GM23338 (cell line): ENCODE data around the gene IL20. TPM values are rescaled to one million over a fixed set of nuclear protein-coding genes. Genes with fewer than 3 reads are reported as not detected.

Experiments used
- ATAC-seq: fragments of 200-7000 bp; cut with Tn5 transposase; 3 replicates; pipeline ENCODE4 v1.9.1; 2020
- DNase-seq: peaks from one replicate; pipeline ENCODE4 v3.0.0-alpha.2; 2015; ENCODE audit warnings: low spot score
- H2AFZ ChIP-seq: fragments of 200-600 bp; sonication (generic); 2 replicates; pipeline ENCODE4 v1.8.0; 2016; ENCODE audit warnings: antibody characterized with exemption, mild to moderate bottlenecking, moderate library complexity
- H3F3A ChIP-seq: fragments of 200-600 bp; sonication (generic); replicated peaks from 2 replicates; pipeline ENCODE4 v1.8.0; 2017; ENCODE audit warnings: antibody characterized with exemption, mixed run types, low read depth
- H3K27ac ChIP-seq: fragments of 200-600 bp; sonication (generic); 2 replicates; pipeline ENCODE4 v1.6.1; 2016; ENCODE audit warnings: low read depth
- H3K27me3 ChIP-seq: fragments of 200-600 bp; sonication (generic); 2 replicates; pipeline ENCODE4 v1.8.0; 2016; ENCODE audit warnings: mild to moderate bottlenecking, mixed run types, moderate library complexity; ENCODE audit not compliant: insufficient read depth
- H3K36me3 ChIP-seq: fragments of 200-600 bp; sonication (generic); 2 replicates; pipeline ENCODE4 v1.8.0; 2016; ENCODE audit warnings: mild to moderate bottlenecking; ENCODE audit not compliant: insufficient read depth
- H3K4me1 ChIP-seq: fragments of 200-600 bp; sonication (generic); 2 replicates; pipeline ENCODE4 v1.8.0; 2016; ENCODE audit warnings: mild to moderate bottlenecking, moderate library complexity; ENCODE audit not compliant: insufficient read depth
- H3K4me2 ChIP-seq: fragments of 200-600 bp; sonication (generic); 2 replicates; pipeline ENCODE4 v1.7.1; 2017; ENCODE audit warnings: mixed run types
- H3K4me3 ChIP-seq: fragments of 200-600 bp; sonication (generic); 2 replicates; pipeline ENCODE4 v1.6.1; 2016; ENCODE audit warnings: mixed run types
- H3K79me2 ChIP-seq: fragments of 200-600 bp; sonication (generic); replicated peaks from 2 replicates; pipeline ENCODE4 v1.8.0; 2017; ENCODE audit warnings: mild to moderate bottlenecking; ENCODE audit not compliant: insufficient read depth
- H3K9me2 ChIP-seq: fragments of 200-600 bp; sonication (generic); 2 replicates; pipeline ENCODE4 v1.8.0; 2017; ENCODE audit not compliant: insufficient read depth
- H4K20me1 ChIP-seq: fragments of 200-600 bp; sonication (generic); replicated peaks from 2 replicates; pipeline ENCODE4 v1.8.0; 2017; ENCODE audit warnings: mild to moderate bottlenecking; ENCODE audit not compliant: insufficient read depth
- H3K27ac Mint-ChIP-seq: 2 replicates; pipeline ENCODE4 v1.8.0; 2020; ENCODE audit warnings: inconsistent platforms, mild to moderate bottlenecking, moderate library complexity, mixed read lengths
- H3K27me3 Mint-ChIP-seq: 3 replicates; pipeline ENCODE4 v1.8.0; 2022; ENCODE audit warnings: low read depth, mild to moderate bottlenecking, moderate library complexity, mixed read lengths, inconsistent platforms; ENCODE audit not compliant: insufficient read depth, poor library complexity
- H3K36me3 Mint-ChIP-seq: 3 replicates; pipeline ENCODE4 v1.8.0; 2021; ENCODE audit warnings: low read depth, mild to moderate bottlenecking, inconsistent platforms, moderate library complexity, mixed read lengths
- H3K4me1 Mint-ChIP-seq: 3 replicates; pipeline ENCODE4 v1.8.0; 2020; ENCODE audit warnings: mild to moderate bottlenecking, inconsistent platforms, mixed read lengths
- H3K4me3 Mint-ChIP-seq: 3 replicates; pipeline ENCODE4 v1.8.0; 2021; ENCODE audit warnings: moderate library complexity, mild to moderate bottlenecking, inconsistent platforms, mixed read lengths
- H3K9me3 Mint-ChIP-seq: 3 replicates; pipeline ENCODE4 v1.8.0; 2020; ENCODE audit warnings: moderate library complexity, mild to moderate bottlenecking, inconsistent platforms, mixed read lengths
- CREB1 ChIP-seq: fragments of 250-450 bp; sonication (Bioruptor Pico); IDR thresholded peaks from 2 replicates; pipeline ENCODE4 v1.5.0; 2020; ENCODE audit warnings: low read depth, mild to moderate bottlenecking, moderate library complexity
- EZH2 ChIP-seq: fragments of 200-600 bp; sonication (generic); IDR thresholded peaks from one replicate; pipeline ENCODE4 v1.8.0; 2017; ENCODE audit warnings: antibody characterized with exemption, mild to moderate bottlenecking, low read depth; ENCODE audit not compliant: unreplicated experiment
- EZH2phosphoT487 ChIP-seq: fragments of 200-600 bp; sonication (generic); IDR thresholded peaks from one replicate; pipeline ENCODE4 v1.8.1; 2018; ENCODE audit warnings: antibody characterized with exemption; ENCODE audit not compliant: unreplicated experiment
- JUNB ChIP-seq: IDR thresholded peaks from one replicate; pipeline ENCODE4 v1.6.1; 2016; ENCODE audit warnings: antibody characterized with exemption; ENCODE audit not compliant: unreplicated experiment
- NANOG ChIP-seq: IDR thresholded peaks from 2 replicates; pipeline ENCODE4 v1.6.1; 2016; ENCODE audit warnings: antibody characterized with exemption, borderline replicate concordance
- POLR2AphosphoS5 ChIP-seq: IDR thresholded peaks from 2 replicates; pipeline ENCODE4 v1.6.1; 2016; ENCODE audit warnings: antibody characterized with exemption, low read depth
- STAT1 ChIP-seq: IDR thresholded peaks from one replicate; pipeline ENCODE4 v1.6.1; 2016; ENCODE audit warnings: antibody characterized with exemption; ENCODE audit not compliant: unreplicated experiment
- ZNF114 ChIP-seq: fragments of 250-450 bp; sonication (Bioruptor Pico); IDR thresholded peaks from 2 replicates; pipeline ENCODE4 v1.5.0; 2020; ENCODE audit warnings: mild to moderate bottlenecking, moderate library complexity
- ZNF331 ChIP-seq: fragments of 250-450 bp; sonication (Bioruptor Pico); IDR thresholded peaks from 2 replicates; pipeline ENCODE4 v1.5.0; 2020; ENCODE audit warnings: low read depth, mild to moderate bottlenecking, moderate library complexity
- polyA plus RNA-seq: library from polyadenylated mRNA; unstranded; fragments of >200 nt; fragmentation: Nextera tagmentation; extraction: Ambion mirVana; gene quantifications from 2 replicates; pipeline ENCODE4 v1.2.1, GENCODE V29; 2016
- total RNA-seq: library from RNA; depleted of rRNA; stranded (reverse); fragments of >200 nt; shearing (Covaris generic); gene quantifications from 2 replicates; pipeline ENCODE4 v1.2.3, GENCODE V29; 2014
- TF ChIP-seq, protein P1 (sequence below): IDR thresholded peaks from one replicate; pipeline ENCODE4 v1.6.1; 2018; ENCODE audit warnings: antibody characterized with exemption; ENCODE audit not compliant: unreplicated experiment
- TF ChIP-seq, protein P2 (sequence below): IDR thresholded peaks from 2 replicates; pipeline ENCODE4 v1.6.1; 2016; ENCODE audit warnings: antibody characterized with exemption
- TF ChIP-seq, protein P3 (sequence below): fragments of 250-450 bp; sonication (Bioruptor Pico); IDR thresholded peaks from 2 replicates; pipeline ENCODE4 v1.5.0; 2020; ENCODE audit warnings: mild to moderate bottlenecking, moderate library complexity
- TF ChIP-seq, protein P4 (sequence below), 2 experiments: fragments of 200-600 bp in 1 of 2; sonication (generic) in 1 of 2; conservative IDR thresholded peaks; 2 replicates each; pipeline versions ENCODE4 v1.5.1 to v1.6.1; 2016 to 2017; ENCODE audit warnings: antibody characterized with exemption in 2 of 2, low read depth in 2 of 2, mild to moderate bottlenecking in 2 of 2, moderate library complexity in 1 of 2

IL20 gene
- total and polyA plus RNA-seq, 2 experiments from 2014 or later = not detected

DNA sequence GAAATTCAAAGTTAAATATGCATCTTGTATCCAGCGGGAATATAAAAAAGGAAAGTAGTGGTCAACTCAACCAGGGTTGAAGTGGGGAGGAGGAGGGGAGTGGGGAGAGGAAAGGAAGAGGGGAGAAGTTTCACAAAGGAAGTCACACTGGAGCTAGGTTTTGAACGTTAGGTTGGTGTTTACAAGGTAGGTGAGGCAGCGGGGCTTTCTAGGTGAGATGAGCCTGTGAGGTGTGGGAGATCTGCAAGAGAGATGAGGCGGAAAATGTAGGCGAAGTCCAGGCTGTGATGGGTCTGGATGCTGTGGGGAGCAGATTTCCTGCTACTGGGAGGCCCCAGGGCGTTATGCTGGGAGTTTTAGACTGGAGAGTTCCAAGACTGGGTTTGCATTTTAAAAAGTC lies 36.1 kb upstream of the IL20 start (continued):
- TF ChIP-seq, protein P1, sequence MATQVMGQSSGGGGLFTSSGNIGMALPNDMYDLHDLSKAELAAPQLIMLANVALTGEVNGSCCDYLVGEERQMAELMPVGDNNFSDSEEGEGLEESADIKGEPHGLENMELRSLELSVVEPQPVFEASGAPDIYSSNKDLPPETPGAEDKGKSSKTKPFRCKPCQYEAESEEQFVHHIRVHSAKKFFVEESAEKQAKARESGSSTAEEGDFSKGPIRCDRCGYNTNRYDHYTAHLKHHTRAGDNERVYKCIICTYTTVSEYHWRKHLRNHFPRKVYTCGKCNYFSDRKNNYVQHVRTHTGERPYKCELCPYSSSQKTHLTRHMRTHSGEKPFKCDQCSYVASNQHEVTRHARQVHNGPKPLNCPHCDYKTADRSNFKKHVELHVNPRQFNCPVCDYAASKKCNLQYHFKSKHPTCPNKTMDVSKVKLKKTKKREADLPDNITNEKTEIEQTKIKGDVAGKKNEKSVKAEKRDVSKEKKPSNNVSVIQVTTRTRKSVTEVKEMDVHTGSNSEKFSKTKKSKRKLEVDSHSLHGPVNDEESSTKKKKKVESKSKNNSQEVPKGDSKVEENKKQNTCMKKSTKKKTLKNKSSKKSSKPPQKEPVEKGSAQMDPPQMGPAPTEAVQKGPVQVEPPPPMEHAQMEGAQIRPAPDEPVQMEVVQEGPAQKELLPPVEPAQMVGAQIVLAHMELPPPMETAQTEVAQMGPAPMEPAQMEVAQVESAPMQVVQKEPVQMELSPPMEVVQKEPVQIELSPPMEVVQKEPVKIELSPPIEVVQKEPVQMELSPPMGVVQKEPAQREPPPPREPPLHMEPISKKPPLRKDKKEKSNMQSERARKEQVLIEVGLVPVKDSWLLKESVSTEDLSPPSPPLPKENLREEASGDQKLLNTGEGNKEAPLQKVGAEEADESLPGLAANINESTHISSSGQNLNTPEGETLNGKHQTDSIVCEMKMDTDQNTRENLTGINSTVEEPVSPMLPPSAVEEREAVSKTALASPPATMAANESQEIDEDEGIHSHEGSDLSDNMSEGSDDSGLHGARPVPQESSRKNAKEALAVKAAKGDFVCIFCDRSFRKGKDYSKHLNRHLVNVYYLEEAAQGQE = no peak
- TF ChIP-seq EZH2 = no peak

DNA sequence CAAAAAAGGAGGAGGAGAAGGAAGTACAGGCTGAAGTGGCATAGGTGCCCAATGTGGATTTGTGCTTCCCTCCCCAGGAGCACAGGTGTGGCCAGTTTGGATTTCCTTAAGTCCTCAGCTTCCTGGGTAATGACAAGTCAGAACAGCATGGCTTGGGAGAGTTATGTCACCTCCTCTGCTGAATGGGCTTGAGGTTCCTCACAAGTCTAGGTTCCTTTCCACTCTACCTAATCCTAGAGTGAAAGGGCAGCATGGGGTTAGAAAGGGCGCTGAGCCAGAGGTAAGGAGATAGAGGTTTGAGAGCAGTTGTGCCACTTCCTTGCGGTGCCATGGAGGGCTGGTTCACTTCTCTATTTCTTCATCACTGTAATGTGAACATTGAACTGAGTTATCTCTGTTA lies 35.5 kb upstream of the IL20 start:
- no peaks in the 10 kb centered on the region for H3K36me3 Mint-ChIP-seq
- peaks cover 1% of the 10 kb centered on the region for H3K27me3 Mint-ChIP-seq
- H3K27ac Mint-ChIP-seq = no peak overlapping the region
- Histone ChIP-seq H3K27me3 (no peaks in the 10 kb centered on the region), H3K9me2 (no peaks in the 10 kb centered on the region), H3K4me1 (no peaks in the 10 kb centered on the region; the same call in 1 of the 2 replicates), H3F3A (no peaks in the 10 kb centered on the region), H3K4me3 (no peak overlapping the region), H2AFZ (no peak overlapping the region), H3K79me2 (no peaks in the 10 kb centered on the region), H3K27ac (no peak overlapping the region), H4K20me1 (no peaks in the 10 kb centered on the region), H3K4me2 (no peak overlapping the region), H3K36me3 (no peaks in the 10 kb centered on the region)
- H3K4me1 Mint-ChIP-seq = peaks cover 5% of the 10 kb centered on the region; the same call in 1 of the 3 replicates
- no peak overlapping the region for H3K4me3 Mint-ChIP-seq
- no peak for DNase-seq
- H3K9me3 Mint-ChIP-seq = no peaks in the 10 kb centered on the region
- no peak for ATAC-seq
- TF ChIP-seq POLR2AphosphoS5 = no peak
- no peak for TF ChIP-seq ZNF331
- TF ChIP-seq, protein P2, sequence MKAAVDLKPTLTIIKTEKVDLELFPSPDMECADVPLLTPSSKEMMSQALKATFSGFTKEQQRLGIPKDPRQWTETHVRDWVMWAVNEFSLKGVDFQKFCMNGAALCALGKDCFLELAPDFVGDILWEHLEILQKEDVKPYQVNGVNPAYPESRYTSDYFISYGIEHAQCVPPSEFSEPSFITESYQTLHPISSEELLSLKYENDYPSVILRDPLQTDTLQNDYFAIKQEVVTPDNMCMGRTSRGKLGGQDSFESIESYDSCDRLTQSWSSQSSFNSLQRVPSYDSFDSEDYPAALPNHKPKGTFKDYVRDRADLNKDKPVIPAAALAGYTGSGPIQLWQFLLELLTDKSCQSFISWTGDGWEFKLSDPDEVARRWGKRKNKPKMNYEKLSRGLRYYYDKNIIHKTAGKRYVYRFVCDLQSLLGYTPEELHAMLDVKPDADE = no peak
- TF ChIP-seq, protein P3, sequence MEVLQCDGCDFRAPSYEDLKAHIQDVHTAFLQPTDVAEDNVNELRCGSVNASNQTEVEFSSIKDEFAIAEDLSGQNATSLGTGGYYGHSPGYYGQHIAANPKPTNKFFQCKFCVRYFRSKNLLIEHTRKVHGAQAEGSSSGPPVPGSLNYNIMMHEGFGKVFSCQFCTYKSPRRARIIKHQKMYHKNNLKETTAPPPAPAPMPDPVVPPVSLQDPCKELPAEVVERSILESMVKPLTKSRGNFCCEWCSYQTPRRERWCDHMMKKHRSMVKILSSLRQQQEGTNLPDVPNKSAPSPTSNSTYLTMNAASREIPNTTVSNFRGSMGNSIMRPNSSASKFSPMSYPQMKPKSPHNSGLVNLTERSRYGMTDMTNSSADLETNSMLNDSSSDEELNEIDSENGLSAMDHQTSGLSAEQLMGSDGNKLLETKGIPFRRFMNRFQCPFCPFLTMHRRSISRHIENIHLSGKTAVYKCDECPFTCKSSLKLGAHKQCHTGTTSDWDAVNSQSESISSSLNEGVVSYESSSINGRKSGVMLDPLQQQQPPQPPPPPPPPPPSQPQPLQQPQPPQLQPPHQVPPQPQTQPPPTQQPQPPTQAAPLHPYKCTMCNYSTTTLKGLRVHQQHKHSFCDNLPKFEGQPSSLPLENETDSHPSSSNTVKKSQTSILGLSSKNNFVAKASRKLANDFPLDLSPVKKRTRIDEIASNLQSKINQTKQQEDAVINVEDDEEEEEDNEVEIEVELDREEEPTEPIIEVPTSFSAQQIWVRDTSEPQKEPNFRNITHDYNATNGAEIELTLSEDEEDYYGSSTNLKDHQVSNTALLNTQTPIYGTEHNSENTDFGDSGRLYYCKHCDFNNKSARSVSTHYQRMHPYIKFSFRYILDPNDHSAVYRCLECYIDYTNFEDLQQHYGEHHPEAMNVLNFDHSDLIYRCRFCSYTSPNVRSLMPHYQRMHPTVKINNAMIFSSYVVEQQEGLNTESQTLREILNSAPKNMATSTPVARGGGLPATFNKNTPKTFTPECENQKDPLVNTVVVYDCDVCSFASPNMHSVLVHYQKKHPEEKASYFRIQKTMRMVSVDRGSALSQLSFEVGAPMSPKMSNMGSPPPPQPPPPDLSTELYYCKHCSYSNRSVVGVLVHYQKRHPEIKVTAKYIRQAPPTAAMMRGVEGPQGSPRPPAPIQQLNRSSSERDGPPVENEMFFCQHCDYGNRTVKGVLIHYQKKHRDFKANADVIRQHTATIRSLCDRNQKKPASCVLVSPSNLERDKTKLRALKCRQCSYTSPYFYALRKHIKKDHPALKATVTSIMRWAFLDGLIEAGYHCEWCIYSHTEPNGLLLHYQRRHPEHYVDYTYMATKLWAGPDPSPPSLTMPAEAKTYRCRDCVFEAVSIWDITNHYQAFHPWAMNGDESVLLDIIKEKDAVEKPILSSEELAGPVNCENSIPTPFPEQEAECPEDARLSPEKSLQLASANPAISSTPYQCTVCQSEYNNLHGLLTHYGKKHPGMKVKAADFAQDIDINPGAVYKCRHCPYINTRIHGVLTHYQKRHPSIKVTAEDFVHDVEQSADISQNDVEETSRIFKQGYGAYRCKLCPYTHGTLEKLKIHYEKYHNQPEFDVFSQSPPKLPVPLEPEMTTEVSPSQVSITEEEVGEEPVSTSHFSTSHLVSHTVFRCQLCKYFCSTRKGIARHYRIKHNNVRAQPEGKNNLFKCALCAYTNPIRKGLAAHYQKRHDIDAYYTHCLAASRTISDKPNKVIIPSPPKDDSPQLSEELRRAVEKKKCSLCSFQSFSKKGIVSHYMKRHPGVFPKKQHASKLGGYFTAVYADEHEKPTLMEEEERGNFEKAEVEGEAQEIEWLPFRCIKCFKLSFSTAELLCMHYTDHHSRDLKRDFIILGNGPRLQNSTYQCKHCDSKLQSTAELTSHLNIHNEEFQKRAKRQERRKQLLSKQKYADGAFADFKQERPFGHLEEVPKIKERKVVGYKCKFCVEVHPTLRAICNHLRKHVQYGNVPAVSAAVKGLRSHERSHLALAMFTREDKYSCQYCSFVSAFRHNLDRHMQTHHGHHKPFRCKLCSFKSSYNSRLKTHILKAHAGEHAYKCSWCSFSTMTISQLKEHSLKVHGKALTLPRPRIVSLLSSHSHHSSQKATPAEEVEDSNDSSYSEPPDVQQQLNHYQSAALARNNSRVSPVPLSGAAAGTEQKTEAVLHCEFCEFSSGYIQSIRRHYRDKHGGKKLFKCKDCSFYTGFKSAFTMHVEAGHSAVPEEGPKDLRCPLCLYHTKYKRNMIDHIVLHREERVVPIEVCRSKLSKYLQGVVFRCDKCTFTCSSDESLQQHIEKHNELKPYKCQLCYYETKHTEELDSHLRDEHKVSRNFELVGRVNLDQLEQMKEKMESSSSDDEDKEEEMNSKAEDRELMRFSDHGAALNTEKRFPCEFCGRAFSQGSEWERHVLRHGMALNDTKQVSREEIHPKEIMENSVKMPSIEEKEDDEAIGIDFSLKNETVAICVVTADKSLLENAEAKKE (CRISPR knock-in tag) = no peak
- no peak for TF ChIP-seq JUNB
- no peak for TF ChIP-seq EZH2phosphoT487
- TF ChIP-seq, protein P4, sequence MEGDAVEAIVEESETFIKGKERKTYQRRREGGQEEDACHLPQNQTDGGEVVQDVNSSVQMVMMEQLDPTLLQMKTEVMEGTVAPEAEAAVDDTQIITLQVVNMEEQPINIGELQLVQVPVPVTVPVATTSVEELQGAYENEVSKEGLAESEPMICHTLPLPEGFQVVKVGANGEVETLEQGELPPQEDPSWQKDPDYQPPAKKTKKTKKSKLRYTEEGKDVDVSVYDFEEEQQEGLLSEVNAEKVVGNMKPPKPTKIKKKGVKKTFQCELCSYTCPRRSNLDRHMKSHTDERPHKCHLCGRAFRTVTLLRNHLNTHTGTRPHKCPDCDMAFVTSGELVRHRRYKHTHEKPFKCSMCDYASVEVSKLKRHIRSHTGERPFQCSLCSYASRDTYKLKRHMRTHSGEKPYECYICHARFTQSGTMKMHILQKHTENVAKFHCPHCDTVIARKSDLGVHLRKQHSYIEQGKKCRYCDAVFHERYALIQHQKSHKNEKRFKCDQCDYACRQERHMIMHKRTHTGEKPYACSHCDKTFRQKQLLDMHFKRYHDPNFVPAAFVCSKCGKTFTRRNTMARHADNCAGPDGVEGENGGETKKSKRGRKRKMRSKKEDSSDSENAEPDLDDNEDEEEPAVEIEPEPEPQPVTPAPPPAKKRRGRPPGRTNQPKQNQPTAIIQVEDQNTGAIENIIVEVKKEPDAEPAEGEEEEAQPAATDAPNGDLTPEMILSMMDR (conservative IDR thresholded peaks at IDR 0.05; ENCODE audit: low read depth in 2 of 2) = no peak
- no peak for TF ChIP-seq CREB1 (CRISPR knock-in tag)
- no peak for TF ChIP-seq NANOG
- TF ChIP-seq STAT1 = no peak
- no peak for TF ChIP-seq EZH2
- TF ChIP-seq ZNF114 (CRISPR knock-in tag) = no peak
